GM12878 (cell line): ENCODE data around the gene DNAI4. TPM values are rescaled to one million over a fixed set of nuclear protein-coding genes. Genes with fewer than 3 reads are reported as not detected.
A peak's percentile ranks its signal among the peaks of the same experiment; 100 is the strongest.

Source experiments
- ATAC-seq: fragments of 200-7000 bp; cut with Tn5 transposase; 3 replicates; pipeline ENCODE4 v1.9.1; 2020; ENCODE audit warnings: mild to moderate bottlenecking, moderate library complexity
- BruUV-seq: library from RNA; stranded (reverse); fragments of 400-500 nt; replicated peaks from 2 replicates; lab custom pipeline; 2021; lab: Mats Ljungman, UMichigan
- CTCF ChIA-PET: fragments of 300-600 bp; sonication (Branson Sonifier 250); formaldehyde crosslinking; extraction: SDS; loops from one replicate; lab custom pipeline; 2021; ENCODE audit warnings: inconsistent platforms; lab: Yijun Ruan, JAX
- POLR2A ChIA-PET: fragments of 350-600 bp; formaldehyde crosslinking; extraction: SDS; loops from one replicate; lab custom pipeline; 2021; ENCODE audit warnings: inconsistent platforms; lab: Charles Lee
- RAD21 ChIA-PET: fragments of 300-600 bp; sonication (Branson Sonifier 250); formaldehyde crosslinking; loops from one replicate; lab custom pipeline; 2023; ENCODE audit warnings: antibody characterized with exemption; ENCODE audit not compliant: unreplicated experiment; lab: Charles Lee
- SMC1A ChIA-PET: fragments of 300-600 bp; sonication (Branson Sonifier 250); formaldehyde crosslinking; loops from one replicate; lab custom pipeline; 2023; ENCODE audit not compliant: unreplicated experiment, uncharacterized antibody; lab: Charles Lee
- DNase-seq: peaks from one replicate; pipeline ENCODE4 v3.0.0-alpha.2; 2011; ENCODE audit warnings: low read depth, low spot score
- FAIRE-seq: peaks from 3 replicates; lab custom pipeline; 2011; peaks lifted over from hg19 to GRCh38; lab: Jason Lieb, UNC
- H2AFZ ChIP-seq: 2 replicates; pipeline ENCODE4 v1.6.0; 2011; ENCODE audit warnings: low read depth, low read length, control low read depth; ENCODE audit not compliant: control insufficient read depth
- H3K27ac ChIP-seq: 2 replicates; pipeline ENCODE4 v1.5.1; 2011; ENCODE audit warnings: control low read depth; ENCODE audit not compliant: control insufficient read depth, insufficient read depth
- H3K27me3 ChIP-seq, 2 experiments: replicated peaks in 1 of 2; 2 replicates each; pipeline versions ENCODE4 v1.6.0 to v1.6.1; 2011; ENCODE audit warnings: low read length in 1 of 2; ENCODE audit not compliant: control insufficient read depth in 2 of 2, insufficient read depth in 2 of 2
- H3K36me3 ChIP-seq, 2 experiments: 2 replicates each; pipeline ENCODE4 v1.5.1; 2011; ENCODE audit warnings: low read length in 1 of 2; ENCODE audit not compliant: control insufficient read depth in 2 of 2, insufficient read depth in 2 of 2
- H3K4me1 ChIP-seq: 2 replicates; pipeline ENCODE4 v1.6.1; 2011; ENCODE audit warnings: mild to moderate bottlenecking, low read length, moderate library complexity, mixed read lengths; ENCODE audit not compliant: control insufficient read depth, insufficient read depth
- H3K4me2 ChIP-seq: 2 replicates; pipeline ENCODE4 v1.6.0; 2011; ENCODE audit warnings: control low read depth; ENCODE audit not compliant: control insufficient read depth, insufficient read depth
- H3K4me3 ChIP-seq: fragments of 200-600 bp; sonication (generic); 2 replicates; pipeline ENCODE4 v1.5.1; 2016
- H3K79me2 ChIP-seq: 2 replicates; pipeline ENCODE4 v1.6.0; 2011; ENCODE audit warnings: low read length; ENCODE audit not compliant: control insufficient read depth, insufficient read depth
- H3K9ac ChIP-seq: 2 replicates; pipeline ENCODE4 v1.8.0; 2011; ENCODE audit warnings: low read length, control low read depth, mixed read lengths; ENCODE audit not compliant: control insufficient read depth, insufficient read depth
- H3K9me3 ChIP-seq: replicated peaks from 3 replicates; pipeline ENCODE4 v1.5.1; 2011; ENCODE audit warnings: mild to moderate bottlenecking, low read length; ENCODE audit not compliant: control insufficient read depth, insufficient read depth
- H4K20me1 ChIP-seq: 2 replicates; pipeline ENCODE4 v1.6.0; 2011; ENCODE audit not compliant: control insufficient read depth, insufficient read depth
- ESRRA ChIP-seq: IDR thresholded peaks from 2 replicates; pipeline ENCODE4 v1.6.1; 2012; ENCODE audit warnings: mild to moderate bottlenecking, low read length, improper control_type of control experiment
- GATAD2B ChIP-seq: fragments of 450-650 bp; conservative IDR thresholded peaks from 2 replicates; pipeline ENCODE4 v1.6.1; 2017; ENCODE audit warnings: low read depth, mild to moderate bottlenecking, moderate library complexity
- RBBP5 ChIP-seq: fragments of 200-600 bp; sonication (generic); conservative IDR thresholded peaks from 2 replicates; pipeline ENCODE4 v1.6.1; 2016
- RELA ChIP-seq: fragments of 450-650 bp; IDR thresholded peaks from 2 replicates; pipeline ENCODE4 v1.8.0; 2014; ENCODE audit warnings: borderline replicate concordance; ENCODE audit not compliant: partially characterized antibody
- RUNX3 ChIP-seq: IDR thresholded peaks from 2 replicates; pipeline ENCODE4 v1.6.1; 2012; ENCODE audit warnings: low read length, inconsistent platforms
- TAF1 ChIP-seq: IDR thresholded peaks from 2 replicates; pipeline ENCODE4 v1.6.1; 2011; ENCODE audit warnings: mild to moderate bottlenecking, low read depth, low read length, borderline replicate concordance
- ZNF217 ChIP-seq: fragments of 450-650 bp; IDR thresholded peaks from 2 replicates; pipeline ENCODE4 v1.6.1; 2017; ENCODE audit warnings: antibody characterized with exemption, mild to moderate bottlenecking
- WGBS: methylation state at CpG from one replicate; pipeline ENCODE4 v1.1.6; 2016; ENCODE audit warnings: low lambda C conversion rate; ENCODE audit not compliant: insufficient replicate concordance, insufficient coverage; ENCODE audit errors: missing lambda C conversion rate; 5-methylcytosine and 5-hydroxymethylcytosine counted together
- in situ Hi-C: fragments of 300-500 bp; cut with MboI; formaldehyde crosslinking; loops from 9 replicates; pipeline ENCODE4 v1.14.3; 2018; ENCODE audit warnings: mixed read lengths
- intact Hi-C: fragments of 100-400 bp; cut with micrococcal nuclease; formaldehyde crosslinking; loops from one replicate; pipeline ENCODE4 v1.14.2; 2022; ENCODE audit not compliant: unreplicated experiment
- polyA plus RNA-seq, 11 experiments: library from polyadenylated mRNA; depleted of rRNA in 4 of 11; unstranded in 6 of 11; stranded (reverse) in 5 of 11; fragments of >200 nt; fragmentation: Nextera tagmentation in 4 of 11; fragmentation: Illumina TruSeq in 1 of 11; extraction: Ambion mirVana in 4 of 11; extraction: Trizol in 1 of 11; gene quantifications; 1 replicate in 1 of 11; 2 replicates in 10 of 11; pipeline versions ENCODE4 v1.2.1 to v1.2.3, GENCODE V29; 2011 to 2016; ENCODE audit warnings: inconsistent platforms in 2 of 11, missing spikeins in 2 of 11, low read depth in 1 of 11
- total RNA-seq, 4 experiments: library from RNA; depleted of rRNA in 3 of 4; stranded (reverse); fragments of >200 nt in 3 of 4; fragmentation: Illumina TruSeq in 1 of 4; extraction: Trizol in 1 of 4; gene quantifications; 2 replicates each; pipeline versions ENCODE4 v1.2.1 to v1.2.3, GENCODE V29; 2013 to 2021
- TF ChIP-seq, protein P1 (sequence below): IDR thresholded peaks from 2 replicates; pipeline ENCODE4 v1.6.1; 2011; ENCODE audit warnings: borderline replicate concordance, low read depth, mild to moderate bottlenecking, moderate library complexity, mixed read lengths, low read length; ENCODE audit not compliant: insufficient read depth; ENCODE audit errors: extremely low read length
- TF ChIP-seq, protein P2 (sequence below): fragments of 450-650 bp; IDR thresholded peaks from 2 replicates; pipeline ENCODE4 v1.6.1; 2017; ENCODE audit warnings: mild to moderate bottlenecking, moderate library complexity

Gene DNAI4
- total and polyA plus RNA-seq, 10 of the 15 experiments (the other 5 are each of a cell fraction or from before 2014, with no cell fraction given), result 0.13 to 2.3 (median 0.27) TPM; not detected in 1

DNA sequence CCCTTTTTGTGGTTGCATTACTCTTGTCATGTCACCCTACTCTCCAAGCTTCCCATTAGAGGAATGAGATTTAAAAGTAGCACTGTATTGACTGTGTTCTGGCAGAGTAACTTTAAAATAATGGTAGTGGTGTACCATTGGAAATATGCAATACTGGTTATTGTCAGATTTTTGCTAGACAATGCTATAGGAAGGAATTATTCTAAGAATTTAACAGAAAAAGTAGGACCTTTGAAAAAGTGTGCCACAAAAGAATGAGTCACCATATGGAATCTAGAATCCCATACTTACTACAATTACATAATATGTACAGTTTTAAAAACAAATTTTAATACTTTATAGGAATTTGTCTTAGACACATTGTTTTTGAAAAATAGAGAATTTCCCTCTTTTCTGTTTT lies 14.0 kb upstream of the DNAI4 start:
- H3K27me3 ChIP-seq, result no peaks in the 10 kb centered on the region
- BruUV-seq, result no TSS peak
- no peak overlapping the region for H3K4me2 ChIP-seq
- peaks cover 2% of the 10 kb centered on the region; the same call in 1 of the 2 replicates for H3K4me1 ChIP-seq
- ATAC-seq, result peak; percentile 25
- SMC1A ChIA-PET, result interaction anchor here (0.7 to 2.6 kb wide), 8 partner anchors 10 to 211 kb away, joined by 3 to 11 read pairs (median 3); no protein-coding TSS in a partner anchor
- H3K9me3 ChIP-seq, result no peaks in the 10 kb centered on the region
- H3K36me3 ChIP-seq, result peaks cover 4 to 7% of the 10 kb centered on the region in 2 experiments
- H4K20me1 ChIP-seq, result no peaks in the 10 kb centered on the region
- in situ Hi-C loops (loop anchor here (25.0 kb wide), 2 partner anchors 551 to 676 kb away; no protein-coding TSS in a partner anchor), intact Hi-C loops (loop anchor here (10.0 kb wide), 2 partner anchors 564 to 664 kb away; no protein-coding TSS in a partner anchor)
- H3K27ac ChIP-seq, result peak overlapping the region; percentile 2; the same call in 1 of the 2 replicates
- H3K4me3 ChIP-seq, result no peak overlapping the region
- H2AFZ ChIP-seq, result no peak overlapping the region
- FAIRE-seq, result no peak
- POLR2A ChIA-PET, result interaction anchor here (1.2 to 1.7 kb wide), 3 partner anchors 13 to 22 kb away, joined by 3 to 9 read pairs (median 3); partner anchors contain the start of genes DNAI4 and MIER1
- CTCF ChIA-PET, result interaction anchor here (1.1 to 1.6 kb wide), 4 partner anchors 57 to 276 kb away, joined by 3 to 5 read pairs (median 4); no protein-coding TSS in a partner anchor
- H3K9ac ChIP-seq, result no peak overlapping the region
- peaks cover 90% of the 10 kb centered on the region for H3K79me2 ChIP-seq
- no peak for DNase-seq
- TF ChIP-seq RELA (no peak), RUNX3 (0 out of 2 replicates have a peak, but pooled peaks have one; percentile 10)
- TF ChIP-seq, all 136 proteins: peak for 1
- RAD21 ChIA-PET, result interaction anchor here (0.7 to 0.8 kb wide), 3 partner anchors 17 to 574 kb away, joined by 3 to 4 read pairs (median 3); no protein-coding TSS in a partner anchor

DNA sequence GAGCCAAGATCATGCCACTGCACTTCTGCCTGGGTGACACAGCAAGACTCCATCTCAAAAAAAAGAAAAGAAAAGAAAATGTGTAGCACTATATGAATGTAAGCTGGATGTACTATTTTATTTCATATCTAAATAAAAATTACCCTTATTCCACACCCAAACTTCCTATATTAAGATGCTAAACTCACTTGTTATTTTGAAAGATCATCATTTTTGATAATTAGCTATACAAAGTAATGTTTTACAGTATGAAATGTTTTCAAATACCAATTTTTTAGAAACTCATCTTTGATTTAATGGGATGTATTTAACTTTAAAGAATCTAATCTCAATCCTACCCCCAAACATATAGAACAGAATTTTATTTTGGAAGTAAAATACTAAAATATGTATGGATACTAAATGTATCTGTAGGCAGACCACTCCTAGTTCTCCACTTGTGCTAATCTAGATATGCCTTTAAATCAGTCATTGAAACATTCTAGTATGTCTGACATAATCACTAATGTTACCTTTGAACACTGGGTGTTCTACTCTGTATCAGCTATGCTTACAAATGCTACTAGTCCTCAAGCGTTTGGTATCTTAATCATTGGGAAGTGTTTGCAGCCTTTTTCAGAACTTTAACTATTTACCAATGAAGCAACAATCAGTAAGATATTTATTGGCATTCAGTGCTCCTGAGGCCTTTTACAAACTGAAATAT lies 13.0 kb upstream of the DNAI4 start:
- no TSS peak for BruUV-seq
- FAIRE-seq (no peak), DNase-seq (no peak), ATAC-seq (peak; percentile 54)
- intact Hi-C loops (loop anchor here (10.0 kb wide), 2 partner anchors 563 to 663 kb away; no protein-coding TSS in a partner anchor), in situ Hi-C loops (loop anchor here (25.0 kb wide), 2 partner anchors 550 to 675 kb away; no protein-coding TSS in a partner anchor)
- no peak overlapping the region for H3K9ac ChIP-seq
- WGBS, result 53% methylated on average over 1 of the region's 1 CpG
- SMC1A ChIA-PET, result interaction anchor here (0.6 to 2.6 kb wide), 9 partner anchors 11 to 280 kb away, joined by 3 to 11 read pairs (median 3); no protein-coding TSS in a partner anchor
- peaks cover 4% of the 10 kb centered on the region in 2 experiments for H3K36me3 ChIP-seq
- no peaks in the 10 kb centered on the region for H3K27me3 ChIP-seq
- RAD21 ChIA-PET, result interaction anchor here (0.7 to 0.8 kb wide), 4 partner anchors 18 to 575 kb away, joined by 3 to 4 read pairs (median 3); no protein-coding TSS in a partner anchor
- POLR2A ChIA-PET, result interaction anchor here (0.5 to 1.7 kb wide), 5 partner anchors 12 to 274 kb away, joined by 3 to 9 read pairs (median 3); partner anchors contain the start of genes DNAI4, MIER1 and SLC35D1
- CTCF ChIA-PET, result interaction anchor here (0.5 to 1.6 kb wide), 5 partner anchors 58 to 277 kb away, joined by 3 to 5 read pairs (median 3); no protein-coding TSS in a partner anchor
- H3K27ac ChIP-seq, result no peak overlapping the region
- H3K79me2 ChIP-seq, result peaks cover 91% of the 10 kb centered on the region
- no peaks in the 10 kb centered on the region for H4K20me1 ChIP-seq
- no peaks in the 10 kb centered on the region for H3K9me3 ChIP-seq
- peaks cover 2% of the 10 kb centered on the region; the same call in 1 of the 2 replicates for H3K4me1 ChIP-seq
- H3K4me2 ChIP-seq, result no peak overlapping the region
- H3K4me3 ChIP-seq, result no peak overlapping the region
- no peak overlapping the region for H2AFZ ChIP-seq
- TF ChIP-seq, protein P1, sequence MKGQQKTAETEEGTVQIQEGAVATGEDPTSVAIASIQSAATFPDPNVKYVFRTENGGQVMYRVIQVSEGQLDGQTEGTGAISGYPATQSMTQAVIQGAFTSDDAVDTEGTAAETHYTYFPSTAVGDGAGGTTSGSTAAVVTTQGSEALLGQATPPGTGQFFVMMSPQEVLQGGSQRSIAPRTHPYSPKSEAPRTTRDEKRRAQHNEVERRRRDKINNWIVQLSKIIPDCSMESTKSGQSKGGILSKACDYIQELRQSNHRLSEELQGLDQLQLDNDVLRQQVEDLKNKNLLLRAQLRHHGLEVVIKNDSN, result no peak
- no peak for TF ChIP-seq GATAD2B
- TF ChIP-seq TAF1, result no peak
- no peak for TF ChIP-seq RBBP5
- no peak for TF ChIP-seq ESRRA
- no peak for TF ChIP-seq ZNF217
- TF ChIP-seq, protein P2, sequence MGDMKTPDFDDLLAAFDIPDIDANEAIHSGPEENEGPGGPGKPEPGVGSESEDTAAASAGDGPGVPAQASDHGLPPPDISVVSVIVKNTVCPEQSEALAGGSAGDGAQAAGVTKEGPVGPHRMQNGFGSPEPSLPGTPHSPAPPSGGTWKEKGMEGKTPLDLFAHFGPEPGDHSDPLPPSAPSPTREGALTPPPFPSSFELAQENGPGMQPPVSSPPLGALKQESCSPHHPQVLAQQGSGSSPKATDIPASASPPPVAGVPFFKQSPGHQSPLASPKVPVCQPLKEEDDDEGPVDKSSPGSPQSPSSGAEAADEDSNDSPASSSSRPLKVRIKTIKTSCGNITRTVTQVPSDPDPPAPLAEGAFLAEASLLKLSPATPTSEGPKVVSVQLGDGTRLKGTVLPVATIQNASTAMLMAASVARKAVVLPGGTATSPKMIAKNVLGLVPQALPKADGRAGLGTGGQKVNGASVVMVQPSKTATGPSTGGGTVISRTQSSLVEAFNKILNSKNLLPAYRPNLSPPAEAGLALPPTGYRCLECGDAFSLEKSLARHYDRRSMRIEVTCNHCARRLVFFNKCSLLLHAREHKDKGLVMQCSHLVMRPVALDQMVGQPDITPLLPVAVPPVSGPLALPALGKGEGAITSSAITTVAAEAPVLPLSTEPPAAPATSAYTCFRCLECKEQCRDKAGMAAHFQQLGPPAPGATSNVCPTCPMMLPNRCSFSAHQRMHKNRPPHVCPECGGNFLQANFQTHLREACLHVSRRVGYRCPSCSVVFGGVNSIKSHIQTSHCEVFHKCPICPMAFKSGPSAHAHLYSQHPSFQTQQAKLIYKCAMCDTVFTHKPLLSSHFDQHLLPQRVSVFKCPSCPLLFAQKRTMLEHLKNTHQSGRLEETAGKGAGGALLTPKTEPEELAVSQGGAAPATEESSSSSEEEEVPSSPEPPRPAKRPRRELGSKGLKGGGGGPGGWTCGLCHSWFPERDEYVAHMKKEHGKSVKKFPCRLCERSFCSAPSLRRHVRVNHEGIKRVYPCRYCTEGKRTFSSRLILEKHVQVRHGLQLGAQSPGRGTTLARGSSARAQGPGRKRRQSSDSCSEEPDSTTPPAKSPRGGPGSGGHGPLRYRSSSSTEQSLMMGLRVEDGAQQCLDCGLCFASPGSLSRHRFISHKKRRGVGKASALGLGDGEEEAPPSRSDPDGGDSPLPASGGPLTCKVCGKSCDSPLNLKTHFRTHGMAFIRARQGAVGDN, result no peak
